ENCODE data around the gene CYSTM1. TPM values are rescaled to one million over a fixed set of nuclear protein-coding genes. Genes with fewer than 3 reads are reported as not detected.

CYSTM1 gene
- total RNA-seq, 2 donors from 2014 or later = 37.0 to 51.7 TPM

DNA sequence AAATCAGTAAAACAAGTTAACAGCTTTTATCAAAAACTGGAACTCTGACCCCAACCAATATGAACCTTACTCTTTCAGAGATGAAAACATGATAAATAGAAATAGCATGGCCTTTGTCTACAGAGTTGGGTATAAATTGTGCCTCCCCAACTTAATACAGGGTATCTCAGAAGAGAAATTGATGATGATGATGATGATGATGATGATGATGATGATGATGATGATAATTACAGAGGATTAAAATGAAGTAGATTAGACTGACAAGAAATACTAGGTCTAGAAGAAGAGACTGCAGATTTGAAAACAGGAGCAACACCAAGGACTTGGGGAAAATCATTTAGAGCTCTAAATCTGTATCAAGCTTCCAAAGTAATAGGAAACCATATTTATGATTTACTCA lies 100.8 kb downstream of the CYSTM1 start:
- Histone ChIP-seq H3K27me3 (replicated peaks; ENCODE audit: insufficient read depth) (no peaks in the 10 kb centered on the region), H3K4me3 (no peak overlapping the region), H3K36me3 (no peaks in the 10 kb centered on the region), H3K9me3 (no peaks in the 10 kb centered on the region), H3K27ac (no peak overlapping the region), H3K4me1 (replicated peaks) (no peaks in the 10 kb centered on the region)
- no peak for DNase-seq (ENCODE audit: low spot score)
- intact Hi-C loops (cut with DNase I) = no loop called here
- TF ChIP-seq CTCF (IDR thresholded peaks at IDR 0.05) (no peak), POLR2A (IDR thresholded peaks at IDR 0.05) (no peak), POLR2AphosphoS5 (IDR thresholded peaks at IDR 0.05) (no peak)

- H3K36me3 ChIP-seq = no peaks in the 10 kb centered on the region
- no peak for DNase-seq (ENCODE audit: low spot score)
- 93% methylated on average over 2 of the region's 2 CpGs for WGBS
- intact Hi-C loops (cut with DNase I) = no loop called here
- no peaks in the 10 kb centered on the region for H3K27me3 ChIP-seq (replicated peaks; ENCODE audit: insufficient read depth)
- no peak for TF ChIP-seq CTCF (IDR thresholded peaks at IDR 0.05)
- no peak for TF ChIP-seq POLR2A (IDR thresholded peaks at IDR 0.05)
- TF ChIP-seq POLR2AphosphoS5 (IDR thresholded peaks at IDR 0.05) = no peak
- H3K4me3 ChIP-seq = no peak overlapping the region
- no peaks in the 10 kb centered on the region for H3K4me1 ChIP-seq (replicated peaks)
- H3K9me3 ChIP-seq = no peaks in the 10 kb centered on the region
- no peak overlapping the region for H3K27ac ChIP-seq
These were observed 107.3 kb downstream of the CYSTM1 start for GRCh38 chr5:140282266-140282665.

DNA sequence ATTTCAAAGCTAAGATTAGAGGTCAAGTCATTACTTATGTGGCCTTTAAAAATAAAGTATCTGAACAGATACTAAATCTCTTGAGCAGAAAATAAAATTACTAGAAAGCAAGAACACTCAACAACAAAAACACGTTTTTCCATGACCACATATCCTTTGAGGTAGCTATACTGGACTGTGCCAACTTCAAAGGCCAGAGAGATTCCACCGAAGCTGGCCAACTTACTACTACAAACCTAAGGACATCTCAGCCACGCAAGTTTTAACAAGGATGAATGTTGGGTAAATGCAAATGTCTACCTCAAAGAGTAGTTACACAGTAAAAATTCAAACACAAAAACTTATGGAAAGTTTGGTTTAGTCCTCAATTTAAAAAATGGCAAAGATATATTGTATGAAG lies 109.0 kb downstream of the CYSTM1 start:
- Histone ChIP-seq H3K27me3 (replicated peaks; ENCODE audit: insufficient read depth) (no peaks in the 10 kb centered on the region), H3K4me3 (no peak overlapping the region), H3K9me3 (no peaks in the 10 kb centered on the region), H3K27ac (no peak overlapping the region), H3K36me3 (no peaks in the 10 kb centered on the region), H3K4me1 (replicated peaks) (no peaks in the 10 kb centered on the region)
- intact Hi-C loops (cut with DNase I) = no loop called here
- WGBS = 85% methylated on average over 3 of the region's 3 CpGs
- DNase-seq (ENCODE audit: low spot score) = no peak
- no peak for TF ChIP-seq POLR2A (IDR thresholded peaks at IDR 0.05)
- TF ChIP-seq CTCF (IDR thresholded peaks at IDR 0.05) = no peak
- TF ChIP-seq POLR2AphosphoS5 (IDR thresholded peaks at IDR 0.05) = no peak

GRCh38 chr5:140286424-140286823 lies 111.4 kb downstream of the CYSTM1 start:
- DNase-seq (ENCODE audit: low spot score) = no peak
- Histone ChIP-seq H3K36me3 (no peaks in the 10 kb centered on the region), H3K9me3 (no peaks in the 10 kb centered on the region), H3K4me1 (replicated peaks) (no peaks in the 10 kb centered on the region), H3K27ac (no peak overlapping the region), H3K4me3 (no peak overlapping the region), H3K27me3 (replicated peaks; ENCODE audit: insufficient read depth) (no peaks in the 10 kb centered on the region)
- TF ChIP-seq POLR2AphosphoS5 (IDR thresholded peaks at IDR 0.05) (no peak), CTCF (IDR thresholded peaks at IDR 0.05) (no peak), POLR2A (IDR thresholded peaks at IDR 0.05) (no peak)
- 84% methylated on average over 5 of the region's 5 CpGs for WGBS
- intact Hi-C loops (cut with DNase I) = no loop called here

GRCh38 chr5:140287801-140288521 lies 113.0 kb downstream of the CYSTM1 start:
- intact Hi-C loops (cut with DNase I) = no loop called here
- no peaks in the 10 kb centered on the region for H3K36me3 ChIP-seq
- H3K4me3 ChIP-seq = no peak overlapping the region
- no peak overlapping the region for H3K27ac ChIP-seq
- no peaks in the 10 kb centered on the region for H3K9me3 ChIP-seq
- H3K4me1 ChIP-seq (replicated peaks) = no peaks in the 10 kb centered on the region
- H3K27me3 ChIP-seq (replicated peaks; ENCODE audit: insufficient read depth) = no peaks in the 10 kb centered on the region
- WGBS = 85% methylated on average over 7 of the region's 7 CpGs
- no peak for DNase-seq (ENCODE audit: low spot score)
- TF ChIP-seq POLR2A (IDR thresholded peaks at IDR 0.05) (no peak), POLR2AphosphoS5 (IDR thresholded peaks at IDR 0.05) (no peak), CTCF (IDR thresholded peaks at IDR 0.05) (no peak)
